ENCODE measurements around the gene GNAT3.

- TF ChIP-seq, protein P1, sequence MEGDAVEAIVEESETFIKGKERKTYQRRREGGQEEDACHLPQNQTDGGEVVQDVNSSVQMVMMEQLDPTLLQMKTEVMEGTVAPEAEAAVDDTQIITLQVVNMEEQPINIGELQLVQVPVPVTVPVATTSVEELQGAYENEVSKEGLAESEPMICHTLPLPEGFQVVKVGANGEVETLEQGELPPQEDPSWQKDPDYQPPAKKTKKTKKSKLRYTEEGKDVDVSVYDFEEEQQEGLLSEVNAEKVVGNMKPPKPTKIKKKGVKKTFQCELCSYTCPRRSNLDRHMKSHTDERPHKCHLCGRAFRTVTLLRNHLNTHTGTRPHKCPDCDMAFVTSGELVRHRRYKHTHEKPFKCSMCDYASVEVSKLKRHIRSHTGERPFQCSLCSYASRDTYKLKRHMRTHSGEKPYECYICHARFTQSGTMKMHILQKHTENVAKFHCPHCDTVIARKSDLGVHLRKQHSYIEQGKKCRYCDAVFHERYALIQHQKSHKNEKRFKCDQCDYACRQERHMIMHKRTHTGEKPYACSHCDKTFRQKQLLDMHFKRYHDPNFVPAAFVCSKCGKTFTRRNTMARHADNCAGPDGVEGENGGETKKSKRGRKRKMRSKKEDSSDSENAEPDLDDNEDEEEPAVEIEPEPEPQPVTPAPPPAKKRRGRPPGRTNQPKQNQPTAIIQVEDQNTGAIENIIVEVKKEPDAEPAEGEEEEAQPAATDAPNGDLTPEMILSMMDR (IDR thresholded peaks at IDR 0.05; ENCODE audit: control extremely low read depth in 1 of 3, insufficient read depth in 1 of 3, low read depth in 1 of 3, low read length in 3 of 3): no peak
- TF ChIP-seq KDM5A (IDR thresholded peaks at IDR 0.05; ENCODE audit: low read length) (no peak), TAF1 (IDR thresholded peaks at IDR 0.05; ENCODE audit: low read depth, low read length) (no peak), PHF8 (conservative IDR thresholded peaks at IDR 0.05; ENCODE audit: low read depth, low read length) (no peak), CREB1 (IDR thresholded peaks at IDR 0.05) (no peak), EZH2 (IDR thresholded peaks at IDR 0.05; ENCODE audit: low read depth, low read length, severe bottlenecking) (no peak), RFX5 (IDR thresholded peaks at IDR 0.05; ENCODE audit: borderline replicate concordance, low read depth, low read length) (no peak), EP300 (IDR thresholded peaks at IDR 0.05; ENCODE audit: borderline replicate concordance in 1 of 2, low read depth in 2 of 2, low read length in 2 of 2) (no peak), SRF (IDR thresholded peaks at IDR 0.05; ENCODE audit: low read depth, low read length) (no peak), HDAC2 (IDR thresholded peaks at IDR 0.05; ENCODE audit: borderline replicate concordance in 1 of 2, low read depth in 2 of 2, low read length in 2 of 2) (no peak), TCF12 (IDR thresholded peaks at IDR 0.05; ENCODE audit: low read depth, low read length) (no peak), POLR2AphosphoS5 (IDR thresholded peaks at IDR 0.05; ENCODE audit: low read depth, low read length) (no peak), GTF2F1 (IDR thresholded peaks at IDR 0.05; ENCODE audit: borderline replicate concordance, low read depth, low read length) (no peak)
- TF ChIP-seq, protein P2, sequence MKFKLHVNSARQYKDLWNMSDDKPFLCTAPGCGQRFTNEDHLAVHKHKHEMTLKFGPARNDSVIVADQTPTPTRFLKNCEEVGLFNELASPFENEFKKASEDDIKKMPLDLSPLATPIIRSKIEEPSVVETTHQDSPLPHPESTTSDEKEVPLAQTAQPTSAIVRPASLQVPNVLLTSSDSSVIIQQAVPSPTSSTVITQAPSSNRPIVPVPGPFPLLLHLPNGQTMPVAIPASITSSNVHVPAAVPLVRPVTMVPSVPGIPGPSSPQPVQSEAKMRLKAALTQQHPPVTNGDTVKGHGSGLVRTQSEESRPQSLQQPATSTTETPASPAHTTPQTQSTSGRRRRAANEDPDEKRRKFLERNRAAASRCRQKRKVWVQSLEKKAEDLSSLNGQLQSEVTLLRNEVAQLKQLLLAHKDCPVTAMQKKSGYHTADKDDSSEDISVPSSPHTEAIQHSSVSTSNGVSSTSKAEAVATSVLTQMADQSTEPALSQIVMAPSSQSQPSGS (IDR thresholded peaks at IDR 0.05; ENCODE audit: low read length): no peak
Observed at GRCh38 chr7:80445351-80445750, 66.5 kb downstream of the GNAT3 start.

Data from H1 (cell line).